Measurements from ENCODE around the gene ZFAND3.

Gene ZFAND3

GRCh38 chr6:37897818-37898515 lies 78.4 kb downstream of the ZFAND3 start:
- no peak for DNase-seq

GRCh38 chr6:37903351-37904340 lies 84.1 kb downstream of the ZFAND3 start:
- DNase-seq: no peak

GRCh38 chr6:37904590-37904989 lies 85.1 kb downstream of the ZFAND3 start:
- no peak for DNase-seq

GRCh38 chr6:37906121-37906520 lies 86.6 kb downstream of the ZFAND3 start:
- DNase-seq: no peak

GRCh38 chr6:37910998-37911397 lies 91.5 kb downstream of the ZFAND3 start:
- DNase-seq: no peak

- DNase-seq: no peak
Measured at GRCh38 chr6:37913210-37913609, 93.7 kb downstream of the ZFAND3 start.

- DNase-seq: no peak
Measured at GRCh38 chr6:37915463-37915862, 95.9 kb downstream of the ZFAND3 start.

- no peak for DNase-seq
Measured at GRCh38 chr6:37916149-37916548, 96.6 kb downstream of the ZFAND3 start.

GRCh38 chr6:37916675-37917074 lies 97.1 kb downstream of the ZFAND3 start:
- no peak for DNase-seq

- no peak for DNase-seq
Measured at GRCh38 chr6:37917566-37917965, 98.0 kb downstream of the ZFAND3 start.

- no peak for DNase-seq
Measured at GRCh38 chr6:37919417-37920157, 100.1 kb downstream of the ZFAND3 start.

GRCh38 chr6:37920667-37921066 lies 101.1 kb downstream of the ZFAND3 start:
- no peak for DNase-seq

GRCh38 chr6:37922563-37922962 lies 103.0 kb downstream of the ZFAND3 start:
- DNase-seq: no peak

- DNase-seq: no peak
Measured at GRCh38 chr6:37923514-37923913, 104.0 kb downstream of the ZFAND3 start.

- no peak for DNase-seq
Measured at GRCh38 chr6:37926661-37927060, 107.1 kb downstream of the ZFAND3 start.

- DNase-seq: no peak
Measured at GRCh38 chr6:37928217-37928616, 108.7 kb downstream of the ZFAND3 start.

- no peak for DNase-seq
Measured at GRCh38 chr6:37930288-37930971, 110.9 kb downstream of the ZFAND3 start.

- no peak for DNase-seq
Measured at GRCh38 chr6:37931066-37931465, 111.5 kb downstream of the ZFAND3 start.

GRCh38 chr6:37934276-37934675 lies 114.7 kb downstream of the ZFAND3 start:
- no peak for DNase-seq

- no peak for DNase-seq
Measured at GRCh38 chr6:37936150-37936549, 116.6 kb downstream of the ZFAND3 start.

GRCh38 chr6:37936906-37937305 lies 117.4 kb downstream of the ZFAND3 start:
- DNase-seq: no peak

GRCh38 chr6:37938909-37939308 lies 119.4 kb downstream of the ZFAND3 start:
- DNase-seq: no peak
